RWPE2 (cell line): Measurements from ENCODE around the gene SIGLEC7.

ENCODE experiments used
- ATAC-seq: fragments of 200-7000 bp; cut with Tn5 transposase; 3 replicates; pipeline ENCODE4 v1.9.1; 2021; ENCODE audit warnings: low read depth
- DNase-seq: peaks from one replicate; pipeline ENCODE4 v3.0.0-alpha.2; 2020; ENCODE audit warnings: low spot score
- H3K27ac ChIP-seq: fragments of 450-650 bp; 2 replicates; pipeline ENCODE4 v1.5.1; 2017; ENCODE audit warnings: mild to moderate bottlenecking; ENCODE audit not compliant: poor library complexity, severe bottlenecking
- H3K27me3 ChIP-seq: fragments of 250-450 bp; sonication (Bioruptor Pico); 2 replicates; pipeline ENCODE4 v1.5.1; 2021; ENCODE audit warnings: mild to moderate bottlenecking, moderate library complexity; ENCODE audit not compliant: insufficient read depth, poor library complexity, severe bottlenecking
- H3K36me3 ChIP-seq: fragments of 250-450 bp; sonication (Bioruptor Pico); 2 replicates; pipeline ENCODE4 v1.5.1; 2020; ENCODE audit warnings: low read depth, mild to moderate bottlenecking, moderate library complexity
- H3K4me1 ChIP-seq: fragments of 250-450 bp; sonication (Bioruptor Pico); 2 replicates; pipeline ENCODE4 v1.5.1; 2021; ENCODE audit warnings: mild to moderate bottlenecking, moderate library complexity; ENCODE audit not compliant: insufficient read depth, poor library complexity, severe bottlenecking
- H3K4me3 ChIP-seq: fragments of 250-450 bp; sonication (Bioruptor Pico); 2 replicates; pipeline ENCODE4 v1.5.1; 2021; ENCODE audit warnings: mild to moderate bottlenecking, moderate library complexity; ENCODE audit not compliant: severe bottlenecking
- H3K9me3 ChIP-seq: fragments of 250-450 bp; sonication (Bioruptor Pico); 2 replicates; pipeline ENCODE4 v1.5.1; 2021; ENCODE audit warnings: mild to moderate bottlenecking, moderate library complexity; ENCODE audit not compliant: severe bottlenecking
- CTCF ChIP-seq: fragments of 450-650 bp; IDR thresholded peaks from one replicate; pipeline ENCODE4 v1.5.1; 2017; ENCODE audit warnings: mild to moderate bottlenecking, moderate library complexity; ENCODE audit not compliant: poor library complexity, severe bottlenecking

The SIGLEC7 gene

GRCh38 chr19:51145916-51146493 is 3.9 kb downstream of the SIGLEC7 start:
- H3K4me3 ChIP-seq: no peak overlapping the region
- no peak for TF ChIP-seq CTCF
- peaks cover 13% of the 10 kb centered on the region for H3K27me3 ChIP-seq
- no peak for ATAC-seq
- H3K36me3 ChIP-seq: no peaks in the 10 kb centered on the region
- no peak overlapping the region for H3K27ac ChIP-seq
- H3K4me1 ChIP-seq: no peaks in the 10 kb centered on the region
- no peak for DNase-seq
- no peaks in the 10 kb centered on the region for H3K9me3 ChIP-seq

GRCh38 chr19:51146751-51147150 is 4.7 kb downstream of the SIGLEC7 start:
- H3K36me3 ChIP-seq: no peaks in the 10 kb centered on the region
- peaks cover 5% of the 10 kb centered on the region for H3K27me3 ChIP-seq
- DNase-seq (no peak), ATAC-seq (no peak)
- H3K4me1 ChIP-seq: no peaks in the 10 kb centered on the region
- H3K9me3 ChIP-seq: no peaks in the 10 kb centered on the region
- TF ChIP-seq CTCF: no peak
- no peak overlapping the region for H3K4me3 ChIP-seq
- no peak overlapping the region for H3K27ac ChIP-seq

- DNase-seq: no peak
- no peak overlapping the region for H3K27ac ChIP-seq
- no peaks in the 10 kb centered on the region for H3K4me1 ChIP-seq
- ATAC-seq: no peak
- no peak for TF ChIP-seq CTCF
- H3K4me3 ChIP-seq: no peak overlapping the region
- no peaks in the 10 kb centered on the region for H3K9me3 ChIP-seq
- peaks cover 8% of the 10 kb centered on the region for H3K27me3 ChIP-seq
- no peaks in the 10 kb centered on the region for H3K36me3 ChIP-seq
These were observed 5.6 kb downstream of the SIGLEC7 start for GRCh38 chr19:51147663-51148062.

GRCh38 chr19:51148580-51148979 is 6.5 kb downstream of the SIGLEC7 start:
- no peak overlapping the region for H3K27ac ChIP-seq
- ATAC-seq: no peak

More at GRCh38 chr19:51148580-51148979, 6.5 kb downstream of the SIGLEC7 start:
- no peak overlapping the region for H3K4me3 ChIP-seq
- no peaks in the 10 kb centered on the region for H3K9me3 ChIP-seq
- H3K36me3 ChIP-seq: no peaks in the 10 kb centered on the region
- TF ChIP-seq CTCF: no peak
- H3K27me3 ChIP-seq: peaks cover 11% of the 10 kb centered on the region
- DNase-seq: no peak
- H3K4me1 ChIP-seq: no peaks in the 10 kb centered on the region
